GM18870 (cell line): ENCODE results near the gene ARL15.

Source experiments
- ATAC-seq: cut with Tn5 transposase; IDR thresholded peaks from one replicate; pipeline ENCODE4 v1.9.1; 2021; ENCODE audit warnings: moderate library complexity; ENCODE audit not compliant: unreplicated experiment

ARL15 gene

DNA sequence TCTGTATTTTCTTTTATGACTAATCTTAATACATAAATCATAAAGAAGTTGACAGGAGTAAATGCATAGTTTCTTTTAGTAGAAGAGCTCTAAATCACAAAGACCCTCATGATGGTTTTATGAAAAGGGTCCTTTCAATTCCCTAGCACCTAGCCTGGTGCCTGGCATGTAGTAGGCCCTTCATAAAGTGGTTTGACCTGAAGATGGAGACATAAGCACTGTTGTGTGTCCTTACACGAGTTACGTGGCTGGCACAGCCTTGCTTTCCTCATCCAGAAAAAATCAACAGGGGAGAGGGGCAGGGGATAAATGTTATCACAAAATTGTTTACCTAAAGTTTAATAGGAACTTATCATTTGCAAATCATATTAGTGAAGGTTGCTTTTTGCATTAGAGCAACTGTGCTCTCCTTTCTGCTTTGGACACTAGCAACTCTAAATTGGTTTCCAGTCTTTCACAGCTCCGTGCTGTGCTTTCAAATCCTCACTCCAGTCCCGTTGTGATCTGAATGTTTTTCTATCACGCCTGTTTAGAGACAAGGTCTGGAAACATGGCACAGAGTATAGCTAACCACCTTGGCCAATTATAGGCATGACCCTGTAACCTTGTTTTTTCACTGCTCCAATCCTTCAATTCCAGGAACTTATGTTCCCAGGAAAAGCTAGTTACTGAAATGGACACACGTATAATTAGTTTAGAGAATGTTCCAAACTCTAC lies 55.7 kb downstream of the ARL15 start:
- ATAC-seq, result no peak

DNA sequence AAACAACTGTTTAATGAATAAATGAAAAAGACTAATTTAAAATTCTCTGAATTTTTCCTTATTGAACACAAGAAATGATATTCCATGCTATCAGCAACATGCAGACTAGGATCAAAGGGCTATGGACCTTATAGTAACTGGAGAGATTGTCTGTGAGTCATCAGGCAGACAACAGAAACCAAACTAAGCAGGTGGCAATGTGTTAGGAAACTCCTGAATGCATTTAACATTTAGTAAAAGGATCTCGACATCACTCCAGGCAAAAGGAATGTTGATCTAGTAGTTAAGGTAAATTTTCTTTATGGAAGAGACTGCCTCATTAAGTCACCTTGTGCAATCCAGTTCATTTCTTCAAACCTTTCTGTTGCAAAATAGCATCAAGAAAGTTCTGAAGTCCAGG lies 58.4 kb downstream of the ARL15 start:
- no peak for ATAC-seq

DNA sequence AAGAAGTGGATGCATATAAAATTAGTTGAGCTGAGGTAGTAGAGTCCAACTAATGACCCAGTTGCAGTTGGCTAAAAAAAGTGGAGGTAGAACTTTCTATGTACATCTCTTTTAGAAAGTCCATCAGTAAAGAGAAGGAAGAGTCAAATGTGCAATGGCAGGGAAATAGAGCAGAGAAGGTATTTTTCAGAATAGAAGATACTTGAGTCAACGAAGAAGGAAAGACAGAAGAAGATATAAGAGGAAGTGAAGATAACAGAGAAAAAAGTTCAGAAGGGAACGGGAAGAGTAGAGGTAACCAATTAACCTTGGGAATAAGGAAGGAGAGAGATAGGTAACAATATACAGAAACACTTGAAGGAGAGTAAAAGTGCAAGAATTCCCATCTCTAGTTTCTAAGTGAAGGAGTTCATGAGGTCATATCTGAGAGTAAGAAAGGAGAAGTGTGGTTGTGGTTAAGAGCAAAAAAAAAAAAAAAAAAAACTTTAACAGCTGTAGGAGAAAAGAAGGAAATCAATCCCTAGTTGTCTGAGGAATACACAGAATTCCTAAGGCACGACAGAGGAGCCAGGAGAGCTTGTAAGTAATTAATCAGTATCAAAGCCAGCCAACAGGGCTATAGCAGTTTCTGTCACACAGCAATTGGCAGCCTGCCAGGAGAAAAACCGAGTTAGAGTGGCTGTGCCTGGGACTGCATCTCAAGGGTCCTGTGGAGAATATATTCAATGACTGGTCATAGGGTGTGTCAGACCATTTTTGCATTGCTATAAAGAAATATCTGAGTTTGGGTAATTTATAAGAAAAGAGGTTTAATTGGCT lies 61.0 kb downstream of the ARL15 start:
- ATAC-seq, result no peak

DNA sequence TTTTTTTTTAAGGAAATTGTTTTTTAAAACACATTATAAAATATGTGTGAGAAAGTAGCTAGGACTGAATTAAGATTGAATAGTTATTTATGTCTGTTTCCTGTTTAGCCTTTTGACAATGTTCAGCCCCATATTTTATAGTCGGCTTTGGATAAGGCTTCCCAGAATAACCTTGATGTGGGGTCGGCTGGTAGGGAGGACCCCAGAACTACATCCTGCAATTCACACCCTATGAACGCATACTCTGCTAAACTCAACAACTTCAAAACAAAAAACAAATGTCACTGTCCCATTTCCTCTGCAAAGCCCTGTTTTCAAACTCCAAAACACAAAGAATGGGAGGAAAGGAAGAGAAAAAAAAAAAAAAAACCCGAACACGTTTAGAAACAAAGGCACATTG lies 63.1 kb downstream of the ARL15 start:
- ATAC-seq, result no peak

DNA sequence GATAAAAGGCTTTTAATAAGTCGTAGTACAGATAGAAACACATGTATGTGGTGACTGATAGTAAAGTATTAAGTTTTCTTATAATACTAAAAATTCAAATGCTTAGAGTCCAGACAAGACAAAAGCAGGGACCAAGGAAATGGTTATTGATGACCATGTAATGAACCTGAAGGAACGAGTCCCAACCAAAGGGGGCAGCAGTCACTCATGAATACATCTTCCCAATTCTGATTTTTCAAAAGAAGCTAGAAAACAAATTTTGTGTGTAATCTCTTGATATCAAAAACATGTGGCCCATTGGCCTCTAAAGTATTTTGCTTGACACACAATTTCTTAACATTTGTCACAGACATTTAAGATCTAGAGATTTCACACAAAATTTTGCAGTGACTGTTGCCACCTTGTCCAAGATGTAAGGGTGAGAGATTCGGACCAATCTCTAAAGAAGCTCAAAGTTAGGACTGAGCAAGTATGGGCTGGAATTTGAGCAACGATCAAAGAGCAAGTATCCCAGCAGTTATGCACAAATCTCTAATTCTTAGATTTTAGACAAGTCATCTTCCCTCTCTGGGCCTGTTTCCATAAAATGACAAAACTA lies 66.8 kb downstream of the ARL15 start:
- ATAC-seq, result peak; percentile 64

DNA sequence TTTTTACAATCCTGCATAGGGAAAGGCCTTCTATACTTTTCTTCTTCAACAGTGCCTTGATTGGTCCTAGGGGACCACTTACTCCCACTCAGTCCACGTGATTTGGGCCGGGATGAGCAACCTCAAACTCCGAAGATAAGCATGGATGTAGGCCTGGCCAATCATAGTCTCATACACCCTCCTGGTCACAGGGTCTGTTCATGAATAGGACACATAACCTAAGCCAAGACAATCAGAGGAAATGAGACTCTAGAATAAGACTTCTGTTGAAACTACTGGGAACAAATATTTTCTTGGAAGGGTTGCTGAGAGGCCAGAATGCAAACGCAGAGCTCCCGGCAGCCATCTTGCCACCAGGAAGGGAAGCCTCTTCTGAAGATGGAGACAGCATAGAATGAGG lies 68.1 kb downstream of the ARL15 start:
- ATAC-seq, result no peak

DNA sequence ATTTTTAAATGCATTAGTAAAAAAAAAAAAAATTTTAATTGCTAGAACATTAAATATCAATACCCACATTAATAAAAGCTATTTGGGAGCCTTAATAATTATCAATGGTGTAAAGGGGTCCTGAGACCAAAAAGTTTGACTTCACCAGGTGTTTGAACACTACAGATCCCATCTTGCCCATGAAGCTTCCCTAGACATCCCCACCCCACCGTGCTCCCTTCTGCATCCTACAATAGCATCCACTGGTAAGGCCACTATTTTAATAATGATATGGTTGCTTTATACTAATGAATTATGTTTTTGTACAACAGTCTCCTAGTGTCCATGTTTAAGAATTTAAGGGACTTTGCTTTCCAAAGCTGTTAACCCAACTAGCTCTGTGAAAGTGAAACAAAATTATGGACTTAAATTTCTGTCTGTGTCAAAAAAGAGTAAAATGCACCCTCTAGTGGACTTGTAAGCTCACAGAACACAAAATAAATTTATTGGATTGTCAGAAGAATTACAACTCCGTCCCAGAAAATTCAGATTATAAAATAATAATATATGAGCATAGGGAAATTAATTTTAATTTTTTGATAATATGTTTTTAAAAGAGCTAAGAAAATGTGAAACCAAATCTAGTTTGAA lies 76.0 kb downstream of the ARL15 start:
- ATAC-seq, result peak; percentile 60

DNA sequence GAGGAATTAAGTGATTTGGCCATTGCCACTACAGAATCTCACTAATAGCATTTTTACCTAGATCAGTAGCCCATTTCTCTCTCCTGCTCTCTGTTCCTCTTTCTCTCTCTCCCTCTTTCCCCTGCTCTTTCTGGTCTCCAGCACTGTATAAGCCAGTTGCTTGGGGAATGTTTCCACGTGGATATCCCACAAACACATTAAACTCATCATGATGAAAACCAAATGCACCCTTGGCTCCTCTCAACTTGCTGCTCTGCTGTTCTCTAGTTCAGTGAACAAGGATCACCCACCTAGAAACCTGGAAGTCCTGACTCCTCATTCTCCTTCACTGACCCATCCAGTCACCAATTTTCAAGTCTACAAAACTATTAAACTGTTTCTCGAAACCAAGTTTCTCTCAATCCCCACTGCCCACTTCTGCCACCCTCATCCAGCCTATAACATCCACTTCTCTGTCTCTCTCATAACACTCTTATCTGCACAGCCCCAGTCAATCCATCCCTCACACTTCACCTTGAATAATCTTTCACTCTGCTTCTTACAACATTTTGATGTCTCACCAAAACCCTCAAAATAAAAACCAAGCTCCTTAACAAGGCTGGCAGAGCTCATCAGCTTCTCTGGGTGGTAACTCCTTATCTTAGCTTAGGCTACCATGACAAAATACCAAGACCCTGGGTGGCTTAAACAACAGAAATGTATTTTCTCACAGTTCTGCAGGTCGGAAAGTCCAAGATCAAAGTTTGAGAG lies 79.3 kb downstream of the ARL15 start:
- ATAC-seq, result no peak

DNA sequence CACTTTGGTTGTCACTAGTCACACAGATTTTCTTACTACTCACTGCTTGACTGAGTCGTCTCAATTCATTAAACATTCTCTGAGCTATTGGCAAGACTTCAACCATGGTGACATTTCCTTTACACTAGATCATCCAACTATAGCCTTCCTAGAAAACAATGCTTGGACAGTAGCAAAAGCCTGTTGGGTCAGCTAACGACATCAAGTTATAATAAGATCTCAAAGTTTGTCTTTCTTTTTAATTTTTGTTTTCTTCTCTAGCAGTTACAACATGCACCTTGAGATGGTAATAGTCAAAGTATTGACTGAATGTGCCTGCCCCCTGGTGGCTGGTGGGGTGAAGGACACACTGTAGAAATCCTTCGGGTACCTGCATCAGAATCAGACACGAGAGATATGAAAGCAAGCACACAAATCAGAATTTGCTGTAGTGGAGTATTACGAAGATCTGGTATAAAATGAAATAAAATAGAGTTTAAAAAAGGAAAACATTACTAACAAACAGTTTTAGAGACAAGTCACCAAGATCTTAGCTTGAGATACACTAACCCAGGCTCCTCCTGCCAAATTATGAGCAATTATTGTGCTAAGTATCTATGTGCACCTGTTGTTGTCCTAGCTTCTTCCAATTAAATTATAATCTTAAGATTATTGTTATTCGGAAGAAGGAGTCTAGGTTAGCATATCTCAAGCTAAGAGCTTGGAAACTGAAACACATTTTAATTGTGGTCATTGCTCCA lies 81.2 kb downstream of the ARL15 start:
- peak; percentile 89 for ATAC-seq

DNA sequence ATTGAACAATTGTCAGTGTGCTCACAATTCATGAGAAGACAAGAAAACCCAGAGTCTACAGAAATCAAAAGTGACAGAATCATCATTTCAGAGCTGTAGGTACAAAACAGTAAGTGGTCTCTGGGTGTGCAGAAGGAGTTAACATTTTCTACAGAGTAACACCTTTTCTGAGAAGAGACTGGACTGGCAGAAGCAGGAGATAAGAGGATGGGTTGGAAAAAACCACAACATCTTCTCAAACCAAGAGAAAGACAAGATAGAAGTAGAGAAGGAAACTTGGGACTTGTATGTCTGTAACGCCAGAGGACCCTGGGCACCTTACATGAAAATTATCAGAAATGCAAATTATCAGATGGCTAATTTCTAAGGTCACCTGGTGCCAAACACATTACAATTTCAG lies 82.6 kb downstream of the ARL15 start:
- no peak for ATAC-seq

DNA sequence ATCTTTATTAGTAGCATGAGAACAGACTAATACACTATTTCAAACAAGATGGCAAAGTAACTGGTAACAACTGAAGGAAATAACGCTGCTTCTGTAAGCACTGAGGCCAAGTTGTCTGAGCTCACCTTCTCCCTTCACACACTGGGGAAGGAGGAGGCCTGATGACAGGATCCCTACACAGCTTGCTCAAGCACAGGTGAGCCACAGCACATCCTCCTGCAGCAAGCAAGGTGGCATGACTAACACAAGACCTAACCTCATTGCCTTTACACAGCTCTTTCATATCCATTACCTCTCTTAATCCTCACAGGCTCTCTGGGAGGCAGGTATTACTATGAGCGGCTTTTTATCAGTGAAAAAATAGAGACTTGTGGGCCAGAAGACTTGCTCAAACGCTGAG lies 83.3 kb downstream of the ARL15 start:
- ATAC-seq, result no peak

DNA sequence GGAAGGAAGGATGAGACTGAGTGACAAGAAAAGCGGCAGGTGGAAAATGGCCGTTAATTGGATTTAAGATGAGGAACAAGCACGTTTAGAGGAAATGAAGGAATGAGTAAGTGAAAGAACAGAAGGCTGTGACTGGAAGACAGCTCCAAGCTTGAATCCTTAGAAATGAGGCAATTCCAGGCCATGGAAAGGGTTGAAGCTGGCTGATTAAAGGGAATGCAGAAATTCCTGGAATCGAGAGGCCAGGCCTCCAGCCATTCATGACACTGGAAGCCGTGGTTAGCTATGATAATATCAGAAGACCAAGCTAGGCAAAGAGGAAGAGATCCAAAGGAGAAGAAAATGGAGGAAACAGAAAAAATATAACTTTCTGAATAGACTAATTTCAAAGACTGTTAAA lies 84.2 kb downstream of the ARL15 start:
- ATAC-seq, result no peak

DNA sequence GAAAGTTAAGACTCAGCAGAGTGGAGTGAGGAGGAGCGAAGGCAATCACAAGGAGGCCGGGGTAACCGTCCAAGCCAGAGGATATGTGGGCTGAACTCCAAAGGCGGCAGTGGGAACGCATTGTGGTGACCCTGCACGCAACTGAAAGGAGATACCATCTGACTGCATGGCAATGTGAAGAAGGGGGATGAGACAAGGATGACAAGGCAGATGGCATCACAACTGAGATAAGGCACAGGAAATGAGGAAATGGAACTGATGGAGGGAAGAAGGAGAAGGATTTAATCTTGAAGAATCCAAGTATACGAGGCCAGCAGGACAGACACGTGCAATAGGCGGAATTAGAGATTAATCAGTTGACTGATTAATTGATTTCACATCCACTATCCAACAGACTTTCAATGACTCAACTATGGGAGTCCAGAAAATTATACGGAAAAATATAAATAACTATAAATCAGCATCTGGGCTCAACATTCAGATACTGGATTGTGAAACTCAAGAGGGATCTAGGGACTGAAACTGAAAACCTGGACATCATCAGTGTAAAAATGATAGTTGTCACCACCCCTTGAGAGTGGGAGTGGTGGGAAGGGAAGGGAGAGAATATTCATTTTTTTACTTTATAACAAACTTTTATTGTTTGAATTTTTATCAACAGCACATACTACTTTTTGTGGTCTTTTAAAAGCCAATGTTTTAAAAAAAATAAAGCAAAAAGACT lies 86.1 kb downstream of the ARL15 start:
- no peak for ATAC-seq

DNA sequence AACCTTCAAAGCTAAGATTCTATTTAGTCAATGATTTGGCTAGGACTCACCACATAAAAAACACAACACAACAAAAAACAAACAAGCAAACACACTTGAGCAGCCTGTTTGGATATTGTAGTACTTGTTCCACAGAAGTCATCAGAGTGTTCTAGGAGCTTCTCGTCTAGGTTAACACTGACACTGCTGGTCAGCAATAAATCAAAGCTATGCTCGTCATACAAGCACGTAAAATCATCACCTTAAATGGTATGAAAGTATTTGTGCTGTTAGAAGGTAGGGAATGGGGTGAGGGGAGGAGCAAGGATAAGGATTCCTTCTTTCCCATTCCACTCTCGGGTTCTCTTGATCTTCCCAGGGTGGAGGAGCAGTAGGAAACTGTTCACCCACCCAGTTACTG lies 88.0 kb downstream of the ARL15 start:
- no peak for ATAC-seq

DNA sequence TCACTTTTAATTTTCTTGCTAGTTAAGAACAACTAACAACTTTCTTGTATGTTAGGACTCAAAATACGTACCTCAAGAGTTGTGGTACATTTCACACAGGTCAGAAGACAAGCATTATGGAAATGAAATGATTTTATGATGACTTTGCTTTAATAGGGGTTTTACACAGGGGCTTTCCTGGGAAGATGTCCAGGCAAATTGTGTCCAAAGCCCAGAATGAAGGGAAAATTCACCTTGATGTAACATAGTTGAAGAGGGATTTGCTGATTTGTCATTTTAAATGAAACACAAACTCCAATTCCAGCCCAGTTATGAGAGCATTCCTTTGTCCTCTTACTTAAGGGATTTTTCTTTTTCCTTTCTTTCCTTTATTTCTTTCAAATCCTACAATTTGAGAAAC lies 89.2 kb downstream of the ARL15 start:
- ATAC-seq, result no peak

DNA sequence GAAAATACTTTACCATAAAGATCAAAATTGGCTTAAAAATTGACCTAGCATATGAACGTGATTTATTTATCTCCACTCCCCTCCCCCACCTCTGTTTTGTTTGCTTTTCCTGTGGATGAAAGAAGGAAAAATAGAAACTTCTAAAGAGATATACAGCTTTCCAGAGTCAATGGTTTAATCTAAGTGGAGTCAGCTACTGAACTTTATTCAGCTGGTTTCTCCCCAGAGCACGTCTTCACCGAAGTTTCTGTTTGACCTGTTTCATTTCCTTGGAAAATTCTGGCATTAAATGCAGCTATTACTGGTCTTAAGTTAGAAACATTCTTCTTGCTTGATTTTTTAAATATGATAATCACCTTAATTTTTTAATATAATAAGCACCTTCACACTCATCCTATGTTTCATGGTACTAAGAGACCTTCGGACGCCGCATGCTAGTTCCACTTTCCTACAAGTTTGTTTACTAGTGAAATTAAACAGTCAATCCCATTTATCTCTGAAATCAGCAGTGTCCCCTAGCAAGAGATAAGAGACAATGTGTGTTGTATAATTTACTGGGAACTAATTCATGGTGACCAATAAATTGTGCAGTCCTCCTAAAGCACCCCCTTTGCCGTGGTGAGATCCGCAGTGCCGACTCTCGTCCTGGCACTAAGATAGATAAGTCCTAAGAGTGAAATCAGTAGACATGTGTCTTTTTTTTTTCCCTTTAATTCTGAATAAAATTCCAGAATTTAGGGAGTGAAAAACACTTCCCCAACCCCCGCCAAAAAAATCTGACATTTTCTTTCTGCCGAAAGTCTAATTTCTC lies 89.9 kb downstream of the ARL15 start:
- ATAC-seq, result no peak

DNA sequence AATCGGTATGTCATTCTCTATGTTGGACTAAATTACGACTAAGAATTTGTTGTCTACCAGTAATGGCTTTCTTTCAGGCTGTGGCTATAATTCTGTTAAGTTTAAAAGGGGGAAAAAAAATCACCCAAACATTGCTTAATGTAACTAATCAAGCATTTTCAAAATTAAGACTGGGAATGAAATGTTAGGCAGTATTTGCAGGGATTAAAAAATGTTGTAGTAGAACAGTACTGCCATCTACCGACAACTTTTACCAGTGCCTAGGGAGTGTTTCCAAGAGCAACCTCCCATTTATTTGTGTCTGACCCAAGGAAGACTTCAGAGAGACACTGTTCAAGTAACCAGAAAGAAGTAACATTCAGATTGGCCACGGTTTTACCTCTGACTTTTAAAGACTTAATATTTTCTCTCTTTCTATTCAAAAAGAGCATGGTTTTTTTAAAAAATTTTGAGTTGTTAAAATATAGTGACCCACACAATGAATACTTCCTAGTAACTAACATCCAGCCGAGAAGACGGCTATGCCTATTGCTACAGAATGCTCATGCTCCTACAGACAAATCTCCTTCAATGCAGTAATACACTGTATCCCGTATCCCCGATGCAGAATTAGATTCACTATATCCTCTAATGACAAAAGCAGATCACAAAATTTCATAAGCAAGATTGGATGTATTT lies 92.4 kb downstream of the ARL15 start:
- ATAC-seq, result peak; percentile 65

DNA sequence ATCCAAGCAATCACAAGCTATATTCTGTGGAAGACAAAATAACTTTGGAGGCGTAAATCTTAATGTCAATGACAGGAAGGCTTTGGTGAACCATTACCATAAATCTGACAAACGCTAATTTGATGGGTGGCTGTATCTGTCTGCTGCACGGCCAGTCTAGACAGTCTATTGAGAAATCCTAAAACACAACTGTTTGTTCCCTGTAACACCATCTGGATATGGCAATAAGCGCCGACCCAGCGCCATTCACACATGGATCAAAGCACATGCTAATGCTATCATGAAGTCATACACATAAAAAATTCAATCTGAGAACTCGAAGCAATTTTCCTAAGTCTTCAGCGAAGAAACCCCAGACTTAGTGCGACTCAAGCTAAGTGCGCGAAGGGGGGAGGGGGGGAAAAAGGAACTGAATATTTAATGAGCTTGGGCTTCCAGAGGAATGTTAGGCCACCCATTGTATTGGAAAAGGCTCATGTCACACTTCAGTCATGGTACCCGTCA lies 95.1 kb downstream of the ARL15 start:
- no peak for ATAC-seq
